ENCODE results near the gene DHRS3. TPM values are rescaled to one million over a fixed set of nuclear protein-coding genes. Genes with fewer than 3 reads are reported as not detected.

The DHRS3 gene
- total RNA-seq, 1 experiment from 2014 or later = 154 TPM

- H3F3A ChIP-seq (ENCODE audit: insufficient read depth, low read depth) = peaks cover 18% of the 10 kb centered on the region; the same call in 1 of the 2 replicates
- POLR2A ChIA-PET (ENCODE audit: unreplicated experiment) = interaction anchor here (0.7 kb wide), 1 partner anchor 29 kb away, joined by 7 read pairs; no protein-coding TSS in a partner anchor
- peaks cover 21% of the 10 kb centered on the region for H3K4me1 ChIP-seq (replicated peaks; ENCODE audit: insufficient read depth)
- BruUV-seq (replicated peaks) = no TSS peak
- H3K9me2 ChIP-seq (ENCODE audit: insufficient read depth) = no peaks in the 10 kb centered on the region
- no peaks in the 10 kb centered on the region; the same call in 1 of the 2 replicates for H3K36me3 ChIP-seq (ENCODE audit: low read depth)
- no peaks in the 10 kb centered on the region for H3K27me3 ChIP-seq (ENCODE audit: insufficient read depth, low read depth)
- H4K20me1 ChIP-seq (ENCODE audit: insufficient read depth) = no peaks in the 10 kb centered on the region
- no peak overlapping the region for H3K4me2 ChIP-seq
- DNase-seq = no peak
- H3K4me3 ChIP-seq = no peak overlapping the region
- no peaks in the 10 kb centered on the region for H3K9me3 ChIP-seq (ENCODE audit: insufficient read depth, low read depth)
- intact Hi-C loops (cut with micrococcal nuclease; ENCODE audit: unreplicated experiment) = no loop called here
- TF ChIP-seq CTCF (conservative IDR thresholded peaks at IDR 0.05) = no peak
- TF ChIP-seq EZH2 (IDR thresholded peaks at IDR 0.05; ENCODE audit: low read depth) = no peak
- H3K27ac ChIP-seq = no peak overlapping the region
- H2AFZ ChIP-seq = no peak overlapping the region
- CTCF ChIA-PET = no interaction called here
- peaks cover 69% of the 10 kb centered on the region for H3K79me2 ChIP-seq (ENCODE audit: low read depth)
Observed at GRCh38 chr1:12585951-12586942, 31.8 kb downstream of the DHRS3 start.

- Histone ChIP-seq H3K9me2 (ENCODE audit: insufficient read depth) (no peaks in the 10 kb centered on the region), H3K27ac (no peak overlapping the region), H3K4me3 (no peak overlapping the region), H4K20me1 (ENCODE audit: insufficient read depth) (no peaks in the 10 kb centered on the region), H3K79me2 (ENCODE audit: low read depth) (peaks cover 62% of the 10 kb centered on the region), H3K4me1 (replicated peaks; ENCODE audit: insufficient read depth) (peaks cover 21% of the 10 kb centered on the region), H3K27me3 (ENCODE audit: insufficient read depth, low read depth) (no peaks in the 10 kb centered on the region), H3K36me3 (ENCODE audit: low read depth) (no peaks in the 10 kb centered on the region; the same call in 1 of the 2 replicates), H3K9me3 (ENCODE audit: insufficient read depth, low read depth) (no peaks in the 10 kb centered on the region), H3F3A (ENCODE audit: insufficient read depth, low read depth) (peaks cover 13% of the 10 kb centered on the region; the same call in 1 of the 2 replicates), H2AFZ (no peak overlapping the region), H3K4me2 (no peak overlapping the region)
- ChIA-PET CTCF (no interaction called here), POLR2A (ENCODE audit: unreplicated experiment) (no interaction called here)
- no peak for TF ChIP-seq EZH2 (IDR thresholded peaks at IDR 0.05; ENCODE audit: low read depth)
- no peak for DNase-seq
- no TSS peak for BruUV-seq (replicated peaks)
- intact Hi-C loops (cut with micrococcal nuclease; ENCODE audit: unreplicated experiment) = no loop called here
Observed at GRCh38 chr1:12585536-12585935, 32.5 kb downstream of the DHRS3 start.

GRCh38 chr1:12584900-12585525 is 33.0 kb downstream of the DHRS3 start:
- H3K27ac ChIP-seq = no peak overlapping the region
- H3K9me2 ChIP-seq (ENCODE audit: insufficient read depth) = no peaks in the 10 kb centered on the region
- ChIA-PET POLR2A (ENCODE audit: unreplicated experiment) (no interaction called here), CTCF (no interaction called here)
- peaks cover 21% of the 10 kb centered on the region for H3K4me1 ChIP-seq (replicated peaks; ENCODE audit: insufficient read depth)
- H3K9me3 ChIP-seq (ENCODE audit: insufficient read depth, low read depth) = no peaks in the 10 kb centered on the region
- intact Hi-C loops (cut with micrococcal nuclease; ENCODE audit: unreplicated experiment) = no loop called here
- no peak overlapping the region for H2AFZ ChIP-seq
- H3K79me2 ChIP-seq (ENCODE audit: low read depth) = peaks cover 58% of the 10 kb centered on the region
- H3K4me3 ChIP-seq = no peak overlapping the region
- H3F3A ChIP-seq (ENCODE audit: insufficient read depth, low read depth) = peaks cover 12% of the 10 kb centered on the region; the same call in 1 of the 2 replicates
- no peak overlapping the region for H3K4me2 ChIP-seq
- H4K20me1 ChIP-seq (ENCODE audit: insufficient read depth) = no peaks in the 10 kb centered on the region
- H3K27me3 ChIP-seq (ENCODE audit: insufficient read depth, low read depth) = no peaks in the 10 kb centered on the region
- BruUV-seq (replicated peaks) = no TSS peak
- no peak for DNase-seq
- H3K36me3 ChIP-seq (ENCODE audit: low read depth) = no peaks in the 10 kb centered on the region; the same call in 1 of the 2 replicates
- TF ChIP-seq EZH2 (IDR thresholded peaks at IDR 0.05; ENCODE audit: low read depth) (no peak), CTCF (conservative IDR thresholded peaks at IDR 0.05) (no peak)

Measured in PC-9 (cell line).